Measurements from ENCODE around the gene OTUD3. TPM values are rescaled to one million over a fixed set of nuclear protein-coding genes. Genes with fewer than 3 reads are reported as not detected.
"Not testable (repeated sequence)": the region's sequence is repeated elsewhere in the genome, so short reads cannot be mapped to it uniquely, and the experiment has no call there.

The OTUD3 gene
- total RNA-seq, 1 experiment from 2014 or later, result 4.2 TPM

GRCh38 chr1:19909971-19910370, 27.8 kb downstream of the OTUD3 start:
- no peak for DNase-seq (ENCODE audit: extremely low read depth, low read depth)

GRCh38 chr1:19910650-19911049, 28.5 kb downstream of the OTUD3 start:
- DNase-seq (ENCODE audit: extremely low read depth, low read depth), result no peak

GRCh38 chr1:19918057-19918456, 35.9 kb downstream of the OTUD3 start:
- DNase-seq (ENCODE audit: extremely low read depth, low read depth), result peak; percentile 58

GRCh38 chr1:19920132-19920710, 38.0 kb downstream of the OTUD3 start:
- DNase-seq (ENCODE audit: extremely low read depth, low read depth), result no peak

- DNase-seq (ENCODE audit: extremely low read depth, low read depth), result no peak
Observed at GRCh38 chr1:19921310-19921709, 39.1 kb downstream of the OTUD3 start.

- DNase-seq (ENCODE audit: extremely low read depth, low read depth), result no peak
Observed at GRCh38 chr1:19922015-19922688, 40.0 kb downstream of the OTUD3 start.

GRCh38 chr1:19923137-19923952, 41.1 kb downstream of the OTUD3 start, which contains the start of gene PLA2G2E:
Gene PLA2G2E (minus strand): TSS chr1:19923617. CDS start chr1:19923559, 58 bp downstream.
- no peak for DNase-seq (ENCODE audit: extremely low read depth, low read depth)

- no peak for DNase-seq (ENCODE audit: extremely low read depth, low read depth)
Observed at GRCh38 chr1:19923953-19924346, 41.8 kb downstream of the OTUD3 start.

- no peak for DNase-seq (ENCODE audit: extremely low read depth, low read depth)
Observed at GRCh38 chr1:19925342-19926070, 43.3 kb downstream of the OTUD3 start.

GRCh38 chr1:19926296-19927129, 44.3 kb downstream of the OTUD3 start:
- no peak for DNase-seq (ENCODE audit: extremely low read depth, low read depth)

GRCh38 chr1:19927130-19927421, 44.9 kb downstream of the OTUD3 start:
- DNase-seq (ENCODE audit: extremely low read depth, low read depth), result not testable (repeated sequence)

GRCh38 chr1:19932866-19933265, 50.7 kb downstream of the OTUD3 start:
- no peak for DNase-seq (ENCODE audit: extremely low read depth, low read depth)

- no peak for DNase-seq (ENCODE audit: extremely low read depth, low read depth)
Observed at GRCh38 chr1:19934336-19934735, 52.1 kb downstream of the OTUD3 start.

- no peak for DNase-seq (ENCODE audit: extremely low read depth, low read depth)
Observed at GRCh38 chr1:19936061-19936750, 54.0 kb downstream of the OTUD3 start.

GRCh38 chr1:19938472-19938871, 56.3 kb downstream of the OTUD3 start:
- no peak for DNase-seq (ENCODE audit: extremely low read depth, low read depth)

GRCh38 chr1:19940486-19941205, 58.5 kb downstream of the OTUD3 start:
- DNase-seq (ENCODE audit: extremely low read depth, low read depth), result no peak

- no peak for DNase-seq (ENCODE audit: extremely low read depth, low read depth)
Observed at GRCh38 chr1:19941206-19941568, 59.0 kb downstream of the OTUD3 start.

GRCh38 chr1:19942088-19942487, 59.9 kb downstream of the OTUD3 start:
- no peak for DNase-seq (ENCODE audit: extremely low read depth, low read depth)

- DNase-seq (ENCODE audit: extremely low read depth, low read depth), result no peak
Observed at GRCh38 chr1:19942657-19943056, 60.5 kb downstream of the OTUD3 start.

Data from NCI-H460 (cell line).